ENCODE results near the gene CCDC141.
A peak's percentile ranks its signal among the peaks of the same experiment; 100 is the strongest.
"Not testable (repeated sequence)": the region's sequence is repeated elsewhere in the genome, so short reads cannot be mapped to it uniquely, and the experiment has no call there.

The CCDC141 gene

GRCh38 chr2:179048099-179048498 is 1.8 kb downstream of the CCDC141 start:
- H3K4me3 ChIP-seq (ENCODE audit: low read depth, low read length), result no peak overlapping the region
- DNase-seq (ENCODE audit: low read depth), result no peak

GRCh38 chr2:179045602-179046001 is 4.3 kb downstream of the CCDC141 start:
- not testable (repeated sequence) for H3K4me3 ChIP-seq (ENCODE audit: low read depth, low read length); DNase-seq (ENCODE audit: low read depth)

- no peak overlapping the region for H3K4me3 ChIP-seq (ENCODE audit: low read depth, low read length)
- DNase-seq (ENCODE audit: low read depth), result no peak
These were observed 5.4 kb downstream of the CCDC141 start for GRCh38 chr2:179044500-179044899.

GRCh38 chr2:179037807-179038206 is 12.1 kb downstream of the CCDC141 start:
- no peak for DNase-seq (ENCODE audit: low read depth)
- H3K4me3 ChIP-seq (ENCODE audit: low read depth, low read length), result no peak overlapping the region

GRCh38 chr2:179036353-179036905 is 13.5 kb downstream of the CCDC141 start:
- DNase-seq (ENCODE audit: low read depth), result no peak
- no peak overlapping the region for H3K4me3 ChIP-seq (ENCODE audit: low read depth, low read length)

- DNase-seq (ENCODE audit: low read depth), result peak; percentile 41
- H3K4me3 ChIP-seq (ENCODE audit: low read depth, low read length), result peak overlapping the region; percentile 13
These were observed 18.1 kb downstream of the CCDC141 start for GRCh38 chr2:179031731-179032408.

- no peak overlapping the region for H3K4me3 ChIP-seq (ENCODE audit: low read depth, low read length)
- no peak for DNase-seq (ENCODE audit: low read depth)
These were observed 25.5 kb downstream of the CCDC141 start for GRCh38 chr2:179024445-179024844.

- no peak overlapping the region for H3K4me3 ChIP-seq (ENCODE audit: low read depth, low read length)
- no peak for DNase-seq (ENCODE audit: low read depth)
These were observed 27.3 kb downstream of the CCDC141 start for GRCh38 chr2:179022685-179023084.

- no peak for DNase-seq (ENCODE audit: low read depth)
These were observed 28.7 kb downstream of the CCDC141 start for GRCh38 chr2:179021258-179021657.

GRCh38 chr2:179020156-179020750 is 29.7 kb downstream of the CCDC141 start:
- no peak overlapping the region for H3K4me3 ChIP-seq (ENCODE audit: low read depth, low read length)
- DNase-seq (ENCODE audit: low read depth), result no peak

More at GRCh38 chr2:179021258-179021657, 28.7 kb downstream of the CCDC141 start:
- H3K4me3 ChIP-seq (ENCODE audit: low read depth, low read length), result no peak overlapping the region

GRCh38 chr2:179019260-179019659 is 30.7 kb downstream of the CCDC141 start:
- DNase-seq (ENCODE audit: low read depth), result no peak
- H3K4me3 ChIP-seq (ENCODE audit: low read depth, low read length), result no peak overlapping the region

GRCh38 chr2:179017773-179018357 is 32.1 kb downstream of the CCDC141 start:
- H3K4me3 ChIP-seq (ENCODE audit: low read depth, low read length), result no peak overlapping the region
- no peak for DNase-seq (ENCODE audit: low read depth)

- H3K4me3 ChIP-seq (ENCODE audit: low read depth, low read length); DNase-seq (ENCODE audit: low read depth): not testable (repeated sequence)
These were observed 35.7 kb downstream of the CCDC141 start for GRCh38 chr2:179014189-179014588.

- DNase-seq (ENCODE audit: low read depth), result no peak
- no peak overlapping the region for H3K4me3 ChIP-seq (ENCODE audit: low read depth, low read length)
These were observed 44.0 kb downstream of the CCDC141 start for GRCh38 chr2:179005976-179006375.

GRCh38 chr2:178999476-178999875 is 50.5 kb downstream of the CCDC141 start:
- DNase-seq (ENCODE audit: low read depth), result no peak
- H3K4me3 ChIP-seq (ENCODE audit: low read depth, low read length), result no peak overlapping the region

GRCh38 chr2:178998539-178998938 is 51.4 kb downstream of the CCDC141 start:
- no peak for DNase-seq (ENCODE audit: low read depth)

GRCh38 chr2:178997477-178997876 is 52.5 kb downstream of the CCDC141 start:
- DNase-seq (ENCODE audit: low read depth), result no peak
- H3K4me3 ChIP-seq (ENCODE audit: low read depth, low read length), result no peak overlapping the region

More at GRCh38 chr2:178998539-178998938, 51.4 kb downstream of the CCDC141 start:
- H3K4me3 ChIP-seq (ENCODE audit: low read depth, low read length), result no peak overlapping the region

- no peak overlapping the region for H3K4me3 ChIP-seq (ENCODE audit: low read depth, low read length)
These were observed 52.9 kb downstream of the CCDC141 start for GRCh38 chr2:178997067-178997466.

GRCh38 chr2:178994264-178994663 is 55.7 kb downstream of the CCDC141 start:
- no peak overlapping the region for H3K4me3 ChIP-seq (ENCODE audit: low read depth, low read length)
- DNase-seq (ENCODE audit: low read depth), result no peak

More at GRCh38 chr2:178997067-178997466, 52.9 kb downstream of the CCDC141 start:
- DNase-seq (ENCODE audit: low read depth), result no peak

- no peak overlapping the region for H3K4me3 ChIP-seq (ENCODE audit: low read depth, low read length)
- no peak for DNase-seq (ENCODE audit: low read depth)
These were observed 56.1 kb downstream of the CCDC141 start for GRCh38 chr2:178993788-178994187.

All from skeletal muscle cell (primary cell).